ENCODE results near the gene ARHGAP33.

- TF ChIP-seq POLR2A (IDR thresholded peaks at IDR 0.05; ENCODE audit: low read length), result no peak
- no peak for TF ChIP-seq GATA1 (IDR thresholded peaks at IDR 0.05; ENCODE audit: low read depth, low read length)
These were observed 41.9 kb upstream of the ARHGAP33 start for GRCh38 chr19:35733180-35734125.
